Peyer's patch (tissue), 4 donors: ENCODE data around the gene DDI1.

ENCODE experiments used
- POLR2A ChIP-seq, 2 donors: fragments of 450-650 bp; IDR thresholded peaks; one replicate each; pipeline ENCODE4 v1.5.1; 2017; ENCODE audit warnings: antibody characterized with exemption in 2 of 2, mild to moderate bottlenecking in 2 of 2, moderate library complexity in 2 of 2
- TF ChIP-seq, protein P1 (sequence below), 6 experiments: fragments of 450-650 bp in 4 of 6; fragments of 200-600 bp in 2 of 6; sonication (generic) in 1 of 6; IDR thresholded peaks; one replicate each; pipeline ENCODE4 v1.5.1; 2017 to 2019; ENCODE audit warnings: antibody characterized with exemption in 6 of 6, mild to moderate bottlenecking in 3 of 6, moderate library complexity in 1 of 6

DNA sequence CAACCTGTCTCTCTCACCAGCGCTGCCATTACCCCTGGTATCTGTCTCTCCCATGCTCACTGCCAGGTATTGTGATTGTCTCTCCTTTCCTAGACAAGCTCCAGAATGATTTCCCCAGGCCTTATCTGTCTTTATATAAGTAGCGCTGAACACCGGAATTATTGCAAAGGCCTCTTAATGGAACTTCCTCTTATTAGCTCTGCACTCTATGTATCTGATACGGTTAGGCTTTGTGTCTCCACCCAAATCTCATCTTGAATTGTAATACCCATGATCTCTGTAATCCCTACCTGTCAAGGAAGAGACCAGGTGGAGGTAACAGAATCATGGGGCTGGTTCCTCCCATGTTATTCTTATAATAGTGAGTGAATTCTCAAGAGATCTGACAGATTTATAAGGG is 39.3 kb downstream of the DDI1 start:
- TF ChIP-seq, protein P1, sequence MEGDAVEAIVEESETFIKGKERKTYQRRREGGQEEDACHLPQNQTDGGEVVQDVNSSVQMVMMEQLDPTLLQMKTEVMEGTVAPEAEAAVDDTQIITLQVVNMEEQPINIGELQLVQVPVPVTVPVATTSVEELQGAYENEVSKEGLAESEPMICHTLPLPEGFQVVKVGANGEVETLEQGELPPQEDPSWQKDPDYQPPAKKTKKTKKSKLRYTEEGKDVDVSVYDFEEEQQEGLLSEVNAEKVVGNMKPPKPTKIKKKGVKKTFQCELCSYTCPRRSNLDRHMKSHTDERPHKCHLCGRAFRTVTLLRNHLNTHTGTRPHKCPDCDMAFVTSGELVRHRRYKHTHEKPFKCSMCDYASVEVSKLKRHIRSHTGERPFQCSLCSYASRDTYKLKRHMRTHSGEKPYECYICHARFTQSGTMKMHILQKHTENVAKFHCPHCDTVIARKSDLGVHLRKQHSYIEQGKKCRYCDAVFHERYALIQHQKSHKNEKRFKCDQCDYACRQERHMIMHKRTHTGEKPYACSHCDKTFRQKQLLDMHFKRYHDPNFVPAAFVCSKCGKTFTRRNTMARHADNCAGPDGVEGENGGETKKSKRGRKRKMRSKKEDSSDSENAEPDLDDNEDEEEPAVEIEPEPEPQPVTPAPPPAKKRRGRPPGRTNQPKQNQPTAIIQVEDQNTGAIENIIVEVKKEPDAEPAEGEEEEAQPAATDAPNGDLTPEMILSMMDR (IDR thresholded peaks at IDR 0.05) = no peak
- no peak for TF ChIP-seq POLR2A (IDR thresholded peaks at IDR 0.05)
